GM21360 (cell line): ENCODE results near the gene TLK1.

Experiments
- ATAC-seq: cut with Tn5 transposase; IDR thresholded peaks from one replicate; pipeline ENCODE4 v1.9.1; 2021; ENCODE audit warnings: mild to moderate bottlenecking, moderate library complexity; ENCODE audit not compliant: unreplicated experiment

TLK1 gene

GRCh38 chr2:171009386-171009785 lies 151.3 kb downstream of the TLK1 start:
- no peak for ATAC-seq

- no peak for ATAC-seq
Observed at GRCh38 chr2:171008550-171009205, 152.0 kb downstream of the TLK1 start.

DNA sequence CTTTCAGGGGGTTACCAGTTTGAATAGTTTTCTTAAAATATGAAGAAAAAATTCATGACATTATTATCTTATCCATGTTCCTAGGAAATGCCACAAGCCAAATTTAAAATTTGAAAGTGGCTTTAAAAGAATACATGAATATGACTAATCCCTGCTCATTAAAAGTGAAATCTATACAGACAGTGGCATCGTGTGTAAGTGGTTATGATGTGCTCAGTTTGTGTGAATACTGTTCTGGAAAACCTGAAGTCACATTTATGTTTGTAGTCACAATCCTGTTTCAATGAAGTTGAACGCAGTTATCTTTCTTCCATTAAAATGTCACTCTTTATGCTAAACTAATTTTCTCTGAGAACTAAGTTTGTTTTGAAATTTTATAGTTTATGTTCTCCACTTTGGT lies 155.9 kb downstream of the TLK1 start:
- ATAC-seq: no peak

GRCh38 chr2:171004363-171004762 lies 156.3 kb downstream of the TLK1 start:
- ATAC-seq: no peak

DNA sequence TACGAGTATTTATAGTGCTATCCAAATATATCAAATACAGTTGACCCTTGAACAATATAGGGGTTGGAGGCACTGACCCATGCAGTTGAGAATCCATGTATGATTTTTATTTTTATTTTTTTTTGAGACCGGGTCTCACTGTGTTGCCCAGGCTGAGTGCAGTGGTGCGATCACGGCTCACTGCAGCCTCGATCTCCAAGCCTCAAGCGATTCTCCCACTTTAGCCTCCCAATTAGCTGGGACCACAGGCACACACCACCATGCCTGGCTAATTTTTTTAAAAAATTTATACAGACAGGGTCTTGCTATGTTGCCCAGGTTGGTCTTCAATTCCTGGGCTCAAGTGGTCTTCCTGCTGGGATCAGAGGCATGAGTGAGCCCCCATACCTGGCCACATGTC lies 161.0 kb downstream of the TLK1 start:
- ATAC-seq: no peak

GRCh38 chr2:170997893-170998597 lies 162.6 kb downstream of the TLK1 start:
- no peak for ATAC-seq

GRCh38 chr2:170996316-170996715 lies 164.4 kb downstream of the TLK1 start:
- no peak for ATAC-seq

- ATAC-seq: no peak
Observed at GRCh38 chr2:170991398-170992182, 169.1 kb downstream of the TLK1 start.

GRCh38 chr2:170986566-170987258 lies 174.0 kb downstream of the TLK1 start:
- ATAC-seq: no peak

- no peak for ATAC-seq
Observed at GRCh38 chr2:170985407-170985806, 175.3 kb downstream of the TLK1 start.

DNA sequence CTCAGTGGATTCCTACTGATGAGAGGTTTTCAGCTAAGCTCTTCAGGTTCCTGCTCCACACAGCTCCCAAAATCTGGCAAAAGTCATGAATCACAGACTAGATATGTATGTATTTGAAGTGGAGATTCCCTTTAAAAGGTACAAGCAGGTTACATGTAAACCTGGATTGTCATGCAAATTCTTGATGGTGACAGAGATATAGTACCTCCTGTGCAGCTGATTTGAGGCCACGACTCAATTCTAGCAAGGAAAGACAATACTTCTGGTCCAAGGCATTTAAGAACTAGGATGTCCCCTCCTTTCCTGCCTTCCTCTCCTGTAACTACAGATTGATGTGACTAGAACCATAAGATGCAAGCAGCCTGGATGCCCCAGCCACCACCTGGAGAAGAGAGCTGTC lies 176.6 kb downstream of the TLK1 start:
- no peak for ATAC-seq

- no peak for ATAC-seq
Observed at GRCh38 chr2:170975943-170976270, 184.8 kb downstream of the TLK1 start.

GRCh38 chr2:170975127-170975942 lies 185.4 kb downstream of the TLK1 start:
- no peak for ATAC-seq

- ATAC-seq: no peak
Observed at GRCh38 chr2:170974304-170974993, 186.2 kb downstream of the TLK1 start.

DNA sequence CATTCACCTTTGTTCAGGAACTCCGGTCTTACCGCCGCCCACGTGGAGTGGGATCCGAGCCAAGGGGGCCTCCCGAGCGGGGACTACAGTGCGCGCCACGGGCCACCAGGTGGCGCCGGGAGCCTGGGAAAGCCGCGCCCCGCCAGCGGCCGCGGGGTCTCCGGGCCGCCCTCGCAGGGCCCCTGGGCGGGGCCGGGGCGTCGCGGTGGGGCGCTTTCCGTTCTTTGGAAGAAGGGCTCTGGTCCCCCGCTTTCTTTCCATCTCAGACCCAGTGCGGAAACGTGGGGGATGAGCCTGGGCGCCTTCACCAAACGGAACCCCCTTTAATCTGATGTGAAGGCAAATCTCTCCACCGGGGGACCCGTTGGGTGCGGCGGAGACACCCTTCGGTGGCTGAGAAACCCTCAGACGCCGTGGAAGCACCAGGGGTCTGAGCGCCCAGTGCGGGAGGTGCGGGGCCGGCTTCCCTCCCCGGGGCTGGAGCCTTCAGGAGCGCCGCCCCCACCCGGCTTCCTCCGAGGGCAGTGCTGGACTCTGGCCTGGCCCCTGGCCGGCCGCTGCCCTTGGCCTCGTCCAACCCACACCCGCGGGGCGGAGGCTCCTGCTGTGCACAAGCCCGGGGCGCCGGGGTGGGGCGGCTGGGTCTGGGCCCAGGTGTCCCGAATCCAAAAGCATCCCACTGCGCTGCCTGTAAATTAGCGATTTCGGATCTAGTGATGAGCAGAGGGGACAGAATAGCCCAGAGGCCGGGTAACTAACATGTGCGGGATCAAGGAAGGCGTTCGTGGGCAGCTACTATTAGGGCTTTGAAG lies 187.0 kb downstream of the TLK1 start:
- ATAC-seq: peak; percentile 88

- no peak for ATAC-seq
Observed at GRCh38 chr2:170973225-170973491, 187.5 kb downstream of the TLK1 start.

DNA sequence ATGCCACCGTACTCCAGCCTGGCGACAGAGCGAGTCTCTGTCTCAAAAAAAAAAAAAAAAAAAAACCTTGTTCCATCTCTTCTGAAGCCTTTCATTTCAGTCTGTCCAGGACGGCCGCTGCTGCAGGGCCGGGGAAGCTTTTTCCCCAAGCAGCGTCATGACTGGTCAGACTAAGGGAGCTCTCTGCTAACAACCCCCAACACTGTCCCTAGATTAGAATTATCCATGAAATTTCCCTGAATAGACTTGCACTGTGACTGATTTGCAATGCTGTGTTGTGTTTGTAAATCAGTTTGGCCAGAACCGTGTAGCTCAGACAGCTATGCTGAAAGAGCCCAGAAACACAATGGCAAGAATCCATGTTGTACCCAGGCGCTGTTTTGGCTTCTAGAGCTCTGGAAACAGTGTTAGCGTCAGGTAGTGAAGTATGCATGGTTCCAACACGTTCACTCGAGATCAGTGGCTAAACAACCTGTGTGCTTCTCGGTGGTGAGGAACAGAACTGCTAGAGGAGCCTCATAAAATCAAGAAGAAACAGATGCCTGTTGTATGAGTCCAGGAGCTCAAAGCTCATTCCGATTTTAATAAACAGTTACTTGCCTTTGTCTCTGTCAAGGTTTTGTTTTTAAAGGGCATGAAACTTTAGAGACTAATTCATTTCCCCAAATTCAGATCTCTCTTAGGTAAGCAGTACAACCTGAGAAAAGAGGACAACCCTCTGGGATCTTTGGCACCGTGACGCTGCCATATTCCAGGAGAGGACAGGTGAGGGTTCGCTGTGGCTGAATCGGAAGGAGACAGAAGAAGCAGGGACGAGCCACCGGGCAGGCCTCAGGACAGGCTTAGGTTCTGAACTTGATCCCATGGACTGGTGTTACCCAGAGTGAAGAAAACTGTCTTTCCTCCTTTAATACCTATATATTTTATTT lies 188.1 kb downstream of the TLK1 start:
- ATAC-seq: no peak

DNA sequence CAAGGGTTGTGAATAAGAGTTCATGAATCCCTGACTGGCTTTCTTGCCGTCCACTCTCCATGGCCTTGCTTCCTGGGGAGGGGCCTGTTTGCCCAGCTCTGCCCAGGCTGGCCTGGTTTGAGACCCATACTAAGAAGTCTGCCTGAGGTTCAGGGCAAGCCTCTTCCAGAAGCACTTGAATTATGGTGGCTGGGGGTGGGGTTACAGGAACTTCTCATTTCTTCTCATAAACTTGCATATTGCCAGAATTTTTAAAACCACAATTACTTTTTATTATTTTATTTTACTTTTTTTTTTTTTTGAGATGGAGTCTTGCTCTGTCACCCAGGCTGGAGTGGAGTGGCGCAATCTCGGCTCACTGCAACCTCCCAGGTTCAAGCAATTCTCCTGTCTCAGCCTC lies 189.6 kb downstream of the TLK1 start:
- ATAC-seq: no peak
